Upper lobe of left lung (tissue), 4 donors: ENCODE measurements around the gene ATP5ME.

ENCODE experiments used
- CTCF ChIP-seq, 6 experiments: fragments of 450-650 bp in 4 of 6; fragments of 200-600 bp in 2 of 6; sonication (generic) in 2 of 6; IDR thresholded peaks; one replicate each; pipeline ENCODE4 v1.5.1; 2016 to 2019; ENCODE audit warnings: antibody characterized with exemption in 6 of 6
- EP300 ChIP-seq, 4 donors: sonication (generic); formaldehyde crosslinking; IDR thresholded peaks; one replicate each; pipeline ENCODE4 v1.5.1; 2017; ENCODE audit warnings: antibody characterized with exemption in 4 of 4, control low read depth in 2 of 4
- POLR2A ChIP-seq, 4 donors: fragments of 450-650 bp; IDR thresholded peaks; one replicate each; pipeline ENCODE4 v1.5.1; 2016 to 2017; ENCODE audit warnings: antibody characterized with exemption in 4 of 4, mild to moderate bottlenecking in 2 of 4
- POLR2AphosphoS5 ChIP-seq, 2 donors: sonication (generic); formaldehyde crosslinking; IDR thresholded peaks; one replicate each; pipeline ENCODE4 v1.5.1; 2017; ENCODE audit warnings: antibody characterized with exemption in 2 of 2

DNA sequence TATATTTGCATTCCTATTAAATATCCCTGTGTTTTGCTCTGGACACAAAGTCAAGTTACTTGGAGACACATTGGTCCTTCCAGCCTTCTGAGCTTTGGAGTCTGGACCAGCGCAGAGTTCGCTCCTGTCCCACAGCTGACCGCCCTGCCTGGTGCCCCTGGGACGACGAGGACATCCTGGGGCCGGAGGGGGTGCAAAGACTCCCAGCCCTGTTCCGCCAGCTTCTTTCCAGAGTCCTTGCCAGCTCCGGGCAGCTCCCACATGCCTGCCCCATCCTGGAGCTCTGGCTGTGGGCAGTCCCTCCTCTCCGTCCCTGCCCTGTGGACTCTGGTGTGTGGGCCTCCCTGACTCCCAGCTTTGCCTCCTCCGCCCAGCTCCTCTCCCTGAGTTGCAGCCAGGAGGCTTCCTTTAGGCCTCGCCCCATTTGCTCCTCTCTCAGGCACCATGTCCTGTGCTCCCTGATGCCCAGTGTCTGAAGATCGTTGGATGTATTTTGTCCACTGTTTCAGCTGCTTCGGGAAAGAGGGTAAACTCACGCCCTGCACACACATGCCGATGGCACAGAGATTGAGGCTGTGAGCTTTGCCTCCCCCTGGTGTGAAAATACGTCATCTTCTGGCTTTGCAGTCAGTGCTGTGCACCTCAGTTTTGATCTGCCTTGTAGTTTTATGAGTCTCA, 26.6 kb upstream of the ATP5ME start:
- TF ChIP-seq POLR2AphosphoS5 (IDR thresholded peaks at IDR 0.05) (no peak), CTCF (IDR thresholded peaks at IDR 0.05) (no peak), POLR2A (IDR thresholded peaks at IDR 0.05) (no peak), EP300 (IDR thresholded peaks at IDR 0.05) (no peak)
